Measurements from ENCODE around the gene E2F4.

The E2F4 gene, protein sequence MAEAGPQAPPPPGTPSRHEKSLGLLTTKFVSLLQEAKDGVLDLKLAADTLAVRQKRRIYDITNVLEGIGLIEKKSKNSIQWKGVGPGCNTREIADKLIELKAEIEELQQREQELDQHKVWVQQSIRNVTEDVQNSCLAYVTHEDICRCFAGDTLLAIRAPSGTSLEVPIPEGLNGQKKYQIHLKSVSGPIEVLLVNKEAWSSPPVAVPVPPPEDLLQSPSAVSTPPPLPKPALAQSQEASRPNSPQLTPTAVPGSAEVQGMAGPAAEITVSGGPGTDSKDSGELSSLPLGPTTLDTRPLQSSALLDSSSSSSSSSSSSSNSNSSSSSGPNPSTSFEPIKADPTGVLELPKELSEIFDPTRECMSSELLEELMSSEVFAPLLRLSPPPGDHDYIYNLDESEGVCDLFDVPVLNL

GRCh38 chr16:67191995-67192681 is at the start of gene E2F4:
Gene E2F4 (plus strand): TSS chr16:67192155. CDS start chr16:67192228, 73 bp downstream.
- DNase-seq = peak; percentile 74

DNA sequence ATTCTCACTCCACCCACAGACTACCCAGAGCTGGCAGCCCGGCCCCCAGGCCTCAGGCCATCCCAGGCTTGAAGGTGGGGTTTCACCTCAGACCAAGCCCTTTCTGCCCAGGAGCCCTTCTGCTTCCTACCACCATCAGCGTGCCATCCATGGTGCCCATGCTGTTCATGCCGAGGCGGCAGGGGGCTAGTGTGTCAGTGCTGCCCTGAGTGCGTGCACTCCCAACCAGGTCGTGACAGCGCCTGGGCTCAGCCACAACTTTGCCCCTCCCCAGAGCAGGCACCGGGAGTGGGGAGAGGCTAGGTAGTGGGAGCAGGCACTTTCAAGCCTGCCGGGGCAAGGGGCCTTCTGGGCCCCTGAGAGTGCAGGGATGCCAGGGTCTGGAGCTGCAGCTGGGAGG is 49.6 kb upstream of the E2F4 start:
- no peak for DNase-seq

- DNase-seq = no peak
Observed at GRCh38 chr16:67144943-67145342, 47.0 kb upstream of the E2F4 start.

- DNase-seq = no peak
Observed at GRCh38 chr16:67145746-67146145, 46.2 kb upstream of the E2F4 start.

DNA sequence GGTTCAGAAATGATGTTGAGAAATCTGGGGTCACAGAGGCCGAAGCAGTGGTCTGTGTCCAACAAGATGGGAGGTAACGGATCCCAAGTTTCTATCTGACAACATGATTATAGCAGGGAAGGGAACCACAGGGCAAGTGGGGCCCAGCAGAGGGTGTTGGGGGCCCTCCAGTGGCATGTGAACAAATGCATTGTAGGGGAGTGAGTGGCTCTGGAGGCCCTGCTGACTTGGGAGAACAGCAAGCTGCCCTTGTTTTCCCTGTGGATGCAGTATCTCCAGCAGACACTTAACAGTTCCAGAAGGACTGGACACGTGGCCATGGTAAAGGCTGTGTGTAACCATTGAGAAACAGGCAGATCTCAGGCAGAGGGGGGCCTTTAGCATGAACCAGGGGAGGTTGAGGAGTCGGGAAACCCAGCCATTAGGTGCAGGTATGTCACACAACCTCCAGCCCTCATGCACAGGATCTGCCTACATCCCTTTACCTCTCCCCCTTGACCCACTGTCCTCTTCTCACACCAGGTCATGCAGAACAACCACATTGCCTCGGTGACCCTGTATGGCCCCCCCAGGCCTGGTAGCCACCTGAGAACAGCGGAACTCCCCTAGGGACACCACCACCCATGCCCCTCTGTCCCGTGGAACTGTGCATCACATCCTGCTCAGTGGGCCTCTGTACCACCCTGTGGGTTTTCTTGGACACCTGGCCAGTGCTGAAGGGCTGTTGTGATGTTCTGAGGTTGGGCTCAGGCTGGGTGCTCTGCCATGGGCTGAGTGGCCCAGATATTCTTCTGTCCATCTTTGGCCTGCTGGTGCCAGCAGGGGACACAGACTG is 45.2 kb upstream of the E2F4 start:
- no peak for DNase-seq

DNA sequence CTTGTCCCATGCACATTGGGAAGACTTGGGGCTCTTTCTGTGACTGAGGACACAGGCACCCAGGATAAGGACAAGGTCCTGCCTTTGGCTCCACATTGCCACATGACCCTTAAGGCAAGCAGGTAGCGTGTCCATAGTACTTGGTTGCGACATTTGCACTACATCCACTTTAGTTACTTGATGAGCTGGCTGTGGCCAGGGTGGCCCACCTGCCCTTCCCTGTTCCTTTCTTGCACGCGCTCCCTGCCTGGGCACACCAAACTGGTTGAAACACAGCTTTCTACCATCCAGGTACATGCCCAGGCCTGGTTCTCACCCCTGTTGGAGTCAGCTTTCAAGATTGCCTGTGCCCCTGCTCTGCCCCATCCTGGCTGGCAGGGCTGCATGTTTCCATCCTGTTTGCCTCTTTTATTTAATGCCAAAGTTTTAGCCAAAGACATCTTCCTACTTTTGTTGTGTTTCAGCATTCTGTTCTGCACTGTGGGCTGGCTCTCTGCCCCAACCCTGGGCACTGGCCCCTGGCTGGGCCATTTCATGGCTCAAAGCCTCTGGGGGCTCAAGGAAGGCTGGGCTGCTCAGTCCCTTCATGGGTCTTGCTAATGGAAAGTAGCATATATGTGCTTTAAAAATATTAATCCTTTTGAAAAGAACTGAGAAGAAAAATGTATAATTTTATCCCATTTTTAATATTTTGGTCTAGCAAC is 44.4 kb upstream of the E2F4 start:
- DNase-seq = no peak

DNA sequence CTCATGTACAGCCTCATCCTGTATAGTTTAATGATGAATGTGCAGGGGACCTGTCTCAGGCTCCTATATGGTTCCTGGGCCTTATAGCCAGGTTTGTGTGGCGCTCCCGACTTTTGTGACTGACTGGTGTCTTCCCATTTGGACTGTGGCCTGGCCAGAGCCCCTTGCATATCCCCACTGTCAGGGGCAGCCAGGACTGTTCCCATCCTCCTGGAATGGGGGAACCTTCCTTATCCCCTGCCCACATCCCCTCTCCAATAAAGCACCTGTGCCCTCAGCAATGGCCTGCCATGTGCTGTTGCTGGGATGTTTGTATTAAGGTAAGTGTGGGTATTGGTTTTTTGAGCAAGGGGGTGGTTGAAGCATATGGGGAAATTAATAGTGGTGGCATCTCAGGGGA is 43.7 kb upstream of the E2F4 start:
- no peak for DNase-seq

DNA sequence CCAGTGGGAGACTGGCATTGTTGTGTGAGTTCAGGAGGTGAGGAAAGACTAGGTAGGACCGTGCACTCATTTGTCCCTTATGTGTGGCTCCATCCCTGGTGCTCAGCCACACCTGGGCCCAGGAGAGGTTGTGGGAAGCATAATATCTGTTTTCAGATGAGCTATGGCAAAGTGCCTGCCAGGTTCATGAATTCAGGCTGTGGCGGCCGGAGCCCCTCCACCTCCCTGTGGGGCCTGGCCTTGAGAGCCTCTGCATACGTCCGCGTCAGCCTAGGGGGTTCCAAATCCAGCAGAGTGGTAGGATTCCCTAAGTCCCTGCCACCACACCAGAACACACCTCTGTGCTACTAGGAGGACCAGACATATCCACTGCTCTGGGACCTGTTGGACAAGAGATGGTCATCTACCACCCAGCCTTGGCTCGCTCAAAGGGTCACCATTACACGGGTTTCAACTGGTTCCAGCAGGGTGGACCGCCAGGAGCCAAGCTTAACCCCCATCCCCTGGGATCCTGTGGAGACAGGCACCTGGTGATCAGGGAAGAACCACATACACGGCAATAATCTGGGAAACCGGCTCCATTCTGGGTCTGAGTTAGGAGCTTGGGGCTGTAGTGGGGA is 43.2 kb upstream of the E2F4 start:
- DNase-seq = no peak

DNA sequence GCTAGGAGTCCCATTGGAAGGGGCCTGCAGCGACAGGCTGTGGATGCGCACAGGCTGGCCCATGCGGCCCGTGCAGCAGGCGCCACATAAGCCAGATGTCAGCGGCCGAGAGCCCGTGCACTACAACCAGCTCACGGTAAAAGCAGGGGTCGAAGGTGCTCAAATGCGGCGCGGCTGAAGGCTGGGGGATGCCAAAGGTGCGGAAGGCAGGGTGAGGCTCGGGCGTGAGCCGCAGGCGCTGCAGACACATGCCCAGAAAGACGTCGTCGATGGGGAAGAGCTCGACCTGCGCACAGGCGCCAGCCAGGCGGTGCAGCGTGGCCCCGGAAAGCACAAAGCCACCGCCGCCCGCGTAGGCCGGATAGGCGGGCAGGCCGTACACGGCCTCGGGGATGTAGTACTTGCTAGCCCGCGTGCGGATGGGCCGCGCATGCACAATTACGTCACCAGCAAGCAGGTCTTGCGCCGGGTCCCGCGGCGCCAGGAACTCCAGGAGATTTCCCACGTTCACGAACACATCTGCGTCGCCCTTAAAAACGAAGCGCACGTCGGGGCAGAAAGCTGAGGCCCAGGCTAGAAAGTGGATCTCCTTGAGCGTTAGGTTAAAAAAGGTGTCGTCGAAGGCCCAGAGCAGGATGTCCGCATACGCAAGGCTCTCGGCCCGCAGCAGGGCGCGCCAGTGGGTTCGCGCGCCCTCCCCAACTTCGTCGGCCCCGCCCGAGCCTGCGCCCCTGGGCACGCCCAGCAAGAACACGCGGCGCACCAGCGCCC is 42.5 kb upstream of the E2F4 start:
- no peak for DNase-seq

DNA sequence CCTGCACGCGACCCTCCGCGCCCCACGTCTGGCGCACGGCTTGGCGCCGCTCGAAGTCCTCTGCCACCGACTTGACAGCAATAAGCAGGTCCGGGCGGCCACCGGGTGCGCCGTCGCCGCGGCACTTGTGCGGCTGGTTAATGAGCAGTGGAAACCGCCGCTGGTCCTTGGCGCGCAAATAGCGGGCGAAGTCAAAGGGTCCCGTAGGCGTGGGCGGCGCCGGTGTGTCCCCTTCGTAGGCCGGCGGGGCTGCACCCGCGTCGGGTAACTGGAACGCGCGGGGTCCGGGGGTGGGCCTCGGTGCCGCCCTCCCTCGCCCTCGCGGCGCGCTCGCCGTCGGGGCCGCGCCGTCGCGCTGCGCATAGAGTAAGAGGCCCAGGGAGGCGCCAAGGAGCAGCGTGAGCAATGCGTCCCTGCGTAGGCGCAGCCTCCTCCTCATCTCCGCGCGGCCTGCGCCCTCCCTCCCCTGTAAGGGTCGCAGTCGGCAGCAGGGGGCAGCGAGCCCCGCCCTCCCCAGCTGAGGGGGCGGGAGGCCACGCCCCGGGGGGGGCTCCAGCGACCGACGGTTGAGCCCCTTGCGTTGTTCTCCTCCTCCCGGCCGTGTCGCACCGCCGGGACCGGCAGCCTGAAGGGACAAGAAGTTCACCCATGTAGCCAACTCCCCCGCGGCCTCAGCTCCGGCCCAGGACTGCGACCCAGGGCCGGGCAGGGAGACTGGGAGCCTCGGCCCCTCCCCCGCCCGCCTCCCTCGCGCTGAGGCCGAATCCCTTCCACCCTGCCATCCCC is 41.7 kb upstream of the E2F4 start:
- peak; percentile 46 for DNase-seq

DNA sequence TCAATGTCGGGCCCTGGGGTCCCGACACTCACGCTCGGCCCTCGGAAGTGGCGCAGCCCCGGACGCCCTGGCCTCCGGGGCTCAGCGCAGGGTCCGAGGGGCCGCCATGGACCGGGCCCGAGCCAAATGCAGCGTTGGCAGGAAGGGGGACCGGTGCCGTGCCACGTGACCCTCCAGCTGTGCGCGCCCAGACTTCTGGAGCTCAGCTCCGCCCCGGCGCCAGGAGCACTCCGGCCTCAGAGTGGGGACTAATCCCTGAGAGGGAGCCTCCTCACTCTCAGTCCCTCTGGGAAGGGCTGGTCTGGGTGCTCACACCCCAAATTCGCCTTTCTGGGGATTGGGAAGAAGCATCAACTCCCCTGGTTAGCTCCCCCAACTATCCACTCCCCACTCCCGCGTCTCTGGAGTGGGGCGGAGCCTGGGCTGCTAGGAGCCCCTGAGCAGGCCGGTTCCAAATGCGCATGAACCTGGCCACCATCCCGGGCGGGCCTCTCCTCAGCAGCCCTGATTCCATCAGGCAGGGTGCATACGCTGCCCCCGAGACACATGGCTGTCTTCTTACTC is 41.0 kb upstream of the E2F4 start, which contains the start of gene B3GNT9:
Gene B3GNT9, minus strand, starts transcription at position 166 of the 564 bp plus-strand sequence. CDS start 513 bp downstream, outside the sequence.
- DNase-seq = peak; percentile 73

DNA sequence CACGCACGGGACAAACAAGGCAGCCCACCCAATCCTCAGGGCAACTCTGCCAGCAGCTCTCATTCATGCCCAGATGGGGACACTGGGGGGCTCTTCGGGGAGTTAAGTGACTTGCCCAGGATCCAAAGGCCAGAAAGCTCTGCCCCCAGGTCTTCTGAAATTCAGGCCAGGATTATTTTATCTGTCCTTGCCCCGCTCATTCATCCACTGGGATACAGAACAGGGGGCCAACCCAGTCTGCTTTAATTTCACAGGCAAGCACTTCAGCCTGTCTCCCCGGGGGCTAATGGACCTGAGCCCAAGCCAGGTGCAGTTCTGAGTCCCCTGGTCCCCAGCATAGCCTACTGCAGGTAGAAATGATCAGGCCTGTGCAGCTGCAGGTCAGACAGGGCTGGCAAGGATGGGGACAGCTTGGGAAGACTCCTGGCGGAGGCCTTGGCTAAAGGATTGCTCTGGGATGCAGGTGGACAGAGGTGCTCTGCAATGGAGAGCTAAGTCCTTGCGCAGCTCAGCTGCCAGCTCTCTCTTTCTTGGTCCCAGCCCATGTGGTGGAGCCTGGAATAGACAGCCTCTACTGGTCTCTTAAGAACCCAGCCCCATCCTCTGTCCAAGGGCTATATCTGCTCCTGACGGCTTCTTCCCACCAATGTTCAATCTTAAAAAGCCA is 40.4 kb upstream of the E2F4 start:
- no peak for DNase-seq

GRCh38 chr16:67154578-67155294 is 37.2 kb upstream of the E2F4 start:
- DNase-seq = no peak

DNA sequence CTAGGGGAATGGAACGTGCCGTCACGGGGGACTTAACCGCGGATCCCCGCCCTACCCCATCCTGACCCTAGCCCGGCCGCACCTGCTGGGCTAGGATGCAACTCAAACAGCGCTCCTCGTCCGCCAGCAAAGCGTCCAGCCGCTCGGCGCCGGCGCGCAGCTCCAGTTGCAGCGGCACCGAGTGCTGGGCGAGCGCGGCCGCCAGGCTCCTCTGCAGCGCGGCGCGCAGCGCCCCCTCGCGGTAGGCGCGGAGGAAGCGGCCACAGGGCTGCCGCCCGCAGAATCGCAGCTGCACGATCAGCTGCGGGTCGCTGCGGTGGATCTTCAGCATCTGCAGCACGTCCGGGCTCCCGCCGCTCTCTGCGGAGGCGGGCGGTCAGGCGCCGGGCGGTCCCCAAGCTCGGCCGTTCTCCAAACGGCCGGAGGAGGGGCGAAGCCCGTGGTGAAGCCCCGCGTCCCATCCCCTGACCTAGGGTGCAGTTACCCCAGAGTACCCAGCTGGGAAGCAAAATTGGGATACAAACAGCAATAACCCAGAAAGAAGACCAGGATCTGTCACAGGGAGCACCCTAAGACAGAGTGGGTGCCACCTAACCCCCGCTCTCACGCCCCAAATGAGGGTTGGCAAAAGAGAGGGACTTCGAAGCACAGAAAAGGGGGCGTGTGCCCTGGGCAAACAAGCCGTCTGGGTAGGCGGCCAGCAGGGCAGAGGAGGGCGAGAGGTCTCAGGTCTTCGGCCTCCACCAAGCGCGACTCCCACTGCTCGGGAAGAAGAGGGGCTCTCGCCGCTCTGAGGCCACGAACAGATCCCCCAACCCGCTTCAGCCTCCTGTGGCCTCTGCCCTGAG is 36.4 kb upstream of the E2F4 start:
- peak; percentile 38 for DNase-seq

DNA sequence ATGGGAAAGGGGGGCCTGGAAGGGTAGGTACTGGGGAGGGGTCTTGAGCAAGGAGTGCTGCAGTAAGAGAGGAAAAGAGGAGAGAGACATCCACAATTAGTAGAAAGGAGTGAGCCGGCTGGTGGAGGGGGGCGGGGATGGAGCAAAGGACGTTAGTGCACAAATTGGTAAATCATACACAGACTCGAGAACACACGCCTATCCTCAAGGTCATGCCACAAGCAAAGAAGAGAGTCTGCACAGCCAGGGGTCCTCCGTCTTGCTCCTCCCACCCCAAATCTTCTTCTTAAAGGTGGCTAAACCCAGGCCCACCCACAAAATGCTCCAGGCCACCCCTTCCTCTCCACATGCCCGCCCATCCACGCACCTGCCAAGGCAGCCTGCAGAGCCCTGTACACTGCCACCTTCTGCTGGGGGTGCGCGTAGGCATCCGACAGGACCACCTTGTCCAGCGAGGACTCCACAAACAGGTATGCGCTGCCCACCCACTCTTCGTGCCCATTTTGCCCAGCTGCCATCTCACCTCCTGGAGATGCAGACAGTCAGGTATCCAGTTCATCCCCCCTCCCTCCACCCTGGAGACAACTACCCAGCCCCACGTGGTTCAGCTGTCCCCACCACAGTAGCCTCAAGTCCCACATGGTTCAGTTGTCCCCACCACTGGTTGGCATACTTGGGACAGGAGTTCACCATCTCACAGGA is 35.7 kb upstream of the E2F4 start:
- DNase-seq = no peak

DNA sequence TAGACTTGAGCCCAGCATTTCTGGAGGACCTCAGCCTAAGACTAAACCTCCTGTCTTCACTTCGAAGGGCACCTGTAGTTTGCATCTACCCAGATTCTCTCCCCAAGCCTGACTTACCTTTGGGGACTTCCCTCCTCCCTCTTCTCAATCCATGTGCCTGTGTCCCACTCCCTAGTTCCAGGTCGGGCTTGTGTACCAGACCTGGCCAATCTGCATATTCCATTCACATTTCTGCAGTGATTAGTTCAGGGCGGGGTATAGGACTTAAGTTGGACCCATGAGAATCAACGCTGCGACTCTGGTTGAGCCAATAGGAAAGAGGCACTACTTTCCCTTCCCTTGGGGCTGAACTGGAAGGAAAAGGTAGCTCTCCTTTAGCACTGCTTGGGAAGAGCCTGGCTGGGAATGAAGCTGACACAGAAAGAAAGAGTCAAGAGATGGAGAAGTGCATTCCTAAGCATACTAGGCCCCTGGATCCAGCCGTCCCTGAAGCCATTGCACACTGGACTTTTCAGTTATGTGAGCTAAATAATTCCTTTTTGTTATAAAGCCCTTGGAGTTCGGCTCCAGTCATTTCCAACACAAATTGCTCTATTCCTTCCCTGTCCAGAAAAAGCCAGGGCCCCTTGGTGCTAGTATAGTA is 34.7 kb upstream of the E2F4 start:
- no peak for DNase-seq

All from NCI-H2227 treated with DMSO at 0.1 percent for 48 hours (cell line).